Measurements from ENCODE around the gene LRRC3.

LRRC3 gene

DNA sequence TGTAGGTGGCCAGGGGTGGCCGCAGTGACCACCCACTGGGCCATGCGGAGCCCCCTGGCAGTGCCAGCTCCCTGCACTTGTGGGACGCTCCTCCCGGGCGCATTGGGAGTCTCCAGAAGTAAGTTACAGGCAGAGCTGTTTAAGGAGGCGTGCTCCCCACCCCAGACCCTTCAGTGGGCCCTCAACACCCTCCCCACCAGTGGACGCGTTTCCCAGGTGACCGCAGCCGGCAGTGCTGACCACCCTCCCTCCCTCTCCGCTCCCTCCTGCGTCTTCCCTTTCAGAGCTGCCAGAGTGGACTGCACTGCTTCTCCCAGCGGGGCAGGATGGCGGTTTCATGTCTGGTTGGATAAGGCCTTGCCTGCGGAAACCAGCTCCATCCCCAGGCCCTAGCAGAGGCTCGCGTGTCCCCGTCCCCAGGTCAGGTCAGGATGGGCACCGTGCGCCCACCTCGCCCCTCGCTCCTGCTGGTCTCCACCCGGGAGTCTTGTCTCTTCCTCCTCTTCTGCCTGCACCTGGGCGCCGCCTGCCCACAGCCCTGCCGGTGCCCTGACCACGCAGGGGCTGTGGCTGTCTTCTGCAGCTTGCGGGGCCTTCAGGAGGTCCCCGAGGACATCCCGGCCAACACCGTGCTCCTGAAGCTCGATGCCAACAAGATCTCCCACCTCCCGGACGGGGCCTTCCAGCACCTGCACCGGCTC is 1.1 kb downstream of the LRRC3 start:
- Histone ChIP-seq H3K27me3 (ENCODE audit: control insufficient read depth, insufficient read depth, low read length) (no peaks in the 10 kb centered on the region), H3K9ac (no peak overlapping the region), H3K36me3 (ENCODE audit: control insufficient read depth, insufficient read depth, low read length) (no peaks in the 10 kb centered on the region), H3K9me3 (ENCODE audit: control insufficient read depth, low read length) (no peaks in the 10 kb centered on the region), H3K4me2 (ENCODE audit: low read length) (peak overlapping the region; percentile 82), H3K4me3 (ENCODE audit: low read depth, low read length) (peak overlapping the region; percentile 46), H3K79me2 (no peaks in the 10 kb centered on the region), H3K4me1 (no peaks in the 10 kb centered on the region), H3K27ac (no peak overlapping the region), H2AFZ (no peak overlapping the region)
- TF ChIP-seq, protein P1, sequence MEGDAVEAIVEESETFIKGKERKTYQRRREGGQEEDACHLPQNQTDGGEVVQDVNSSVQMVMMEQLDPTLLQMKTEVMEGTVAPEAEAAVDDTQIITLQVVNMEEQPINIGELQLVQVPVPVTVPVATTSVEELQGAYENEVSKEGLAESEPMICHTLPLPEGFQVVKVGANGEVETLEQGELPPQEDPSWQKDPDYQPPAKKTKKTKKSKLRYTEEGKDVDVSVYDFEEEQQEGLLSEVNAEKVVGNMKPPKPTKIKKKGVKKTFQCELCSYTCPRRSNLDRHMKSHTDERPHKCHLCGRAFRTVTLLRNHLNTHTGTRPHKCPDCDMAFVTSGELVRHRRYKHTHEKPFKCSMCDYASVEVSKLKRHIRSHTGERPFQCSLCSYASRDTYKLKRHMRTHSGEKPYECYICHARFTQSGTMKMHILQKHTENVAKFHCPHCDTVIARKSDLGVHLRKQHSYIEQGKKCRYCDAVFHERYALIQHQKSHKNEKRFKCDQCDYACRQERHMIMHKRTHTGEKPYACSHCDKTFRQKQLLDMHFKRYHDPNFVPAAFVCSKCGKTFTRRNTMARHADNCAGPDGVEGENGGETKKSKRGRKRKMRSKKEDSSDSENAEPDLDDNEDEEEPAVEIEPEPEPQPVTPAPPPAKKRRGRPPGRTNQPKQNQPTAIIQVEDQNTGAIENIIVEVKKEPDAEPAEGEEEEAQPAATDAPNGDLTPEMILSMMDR (IDR thresholded peaks at IDR 0.05), result no peak

DNA sequence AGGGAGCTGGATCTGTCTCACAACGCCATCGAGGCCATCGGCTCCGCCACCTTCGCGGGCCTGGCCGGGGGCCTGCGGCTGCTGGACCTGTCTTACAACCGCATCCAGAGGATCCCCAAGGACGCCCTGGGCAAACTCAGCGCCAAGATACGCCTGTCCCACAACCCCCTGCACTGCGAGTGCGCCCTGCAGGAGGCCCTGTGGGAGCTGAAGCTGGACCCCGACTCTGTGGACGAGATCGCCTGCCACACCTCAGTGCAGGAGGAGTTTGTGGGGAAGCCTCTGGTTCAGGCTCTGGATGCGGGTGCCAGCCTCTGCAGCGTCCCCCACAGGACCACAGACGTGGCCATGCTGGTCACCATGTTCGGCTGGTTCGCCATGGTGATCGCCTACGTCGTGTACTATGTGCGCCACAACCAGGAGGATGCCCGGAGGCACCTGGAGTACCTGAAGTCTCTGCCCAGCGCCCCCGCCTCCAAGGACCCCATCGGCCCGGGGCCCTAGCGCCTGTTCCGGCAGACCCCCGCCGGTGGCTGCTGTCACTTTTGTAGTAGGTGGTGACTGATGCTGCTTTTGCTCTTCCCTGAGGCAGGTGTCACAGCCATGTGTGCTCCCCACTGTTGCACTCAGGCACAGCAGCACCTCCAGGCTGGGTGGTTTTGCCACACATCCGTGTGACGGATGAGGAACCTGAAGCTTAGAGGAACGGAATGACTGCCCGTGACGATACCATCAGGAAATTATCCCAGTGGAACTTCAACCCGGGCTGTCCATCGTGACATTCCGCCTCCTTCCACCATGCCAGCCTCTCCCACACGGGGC is 1.8 kb downstream of the LRRC3 start:
- H3K9me3 ChIP-seq (ENCODE audit: control insufficient read depth, low read length), result no peaks in the 10 kb centered on the region
- no peaks in the 10 kb centered on the region for H3K4me1 ChIP-seq
- no peak overlapping the region for H3K9ac ChIP-seq
- H3K36me3 ChIP-seq (ENCODE audit: control insufficient read depth, insufficient read depth, low read length), result no peaks in the 10 kb centered on the region
- H3K79me2 ChIP-seq, result no peaks in the 10 kb centered on the region
- no peak overlapping the region for H3K4me3 ChIP-seq (ENCODE audit: low read depth, low read length)
- H3K4me2 ChIP-seq (ENCODE audit: low read length), result no peak overlapping the region
- H3K27ac ChIP-seq, result no peak overlapping the region
- H2AFZ ChIP-seq, result no peak overlapping the region
- H3K27me3 ChIP-seq (ENCODE audit: control insufficient read depth, insufficient read depth, low read length), result no peaks in the 10 kb centered on the region
- TF ChIP-seq, protein P1 (IDR thresholded peaks at IDR 0.05), result no peak

DNA sequence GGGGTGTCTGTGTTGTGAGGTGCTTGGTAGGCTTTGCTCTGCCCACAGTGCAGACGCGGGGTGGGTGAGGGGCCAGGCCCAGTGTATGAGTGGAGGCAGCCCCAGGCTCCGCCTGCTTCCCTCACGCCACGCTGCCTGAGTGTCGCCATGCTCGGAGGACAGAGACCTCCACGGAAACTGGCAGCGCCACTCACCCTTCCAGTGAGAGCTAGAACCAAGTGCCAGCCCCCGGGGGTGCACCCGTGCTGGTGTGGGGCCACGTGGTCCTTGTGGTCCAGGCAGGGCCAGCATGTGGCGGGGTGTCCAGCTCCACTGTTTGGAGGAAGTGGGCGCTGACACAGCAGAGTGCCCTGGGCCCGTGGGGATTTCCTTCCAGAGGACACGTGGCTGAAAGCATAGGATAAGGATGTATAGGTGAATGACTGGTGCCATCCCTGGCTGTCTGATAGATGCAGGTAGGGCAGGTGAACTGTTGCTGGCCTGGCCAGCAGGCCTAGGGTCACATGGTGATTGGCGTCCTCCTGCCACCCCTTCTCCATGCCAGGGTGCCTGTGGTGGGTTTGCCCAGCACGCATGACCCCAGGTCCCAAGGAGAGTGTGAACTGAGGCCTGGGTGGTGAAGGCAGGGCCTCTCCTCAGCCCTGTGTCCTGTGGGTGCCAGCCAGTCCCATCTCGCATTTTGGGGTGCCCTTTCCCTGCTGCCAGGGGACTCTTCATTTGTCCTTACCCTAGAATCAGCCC is 3.8 kb downstream of the LRRC3 start:
- Histone ChIP-seq H3K27ac (no peak overlapping the region), H2AFZ (no peak overlapping the region), H3K4me2 (ENCODE audit: low read length) (no peak overlapping the region), H3K79me2 (no peaks in the 10 kb centered on the region), H3K4me1 (no peaks in the 10 kb centered on the region), H3K9ac (no peak overlapping the region), H3K36me3 (ENCODE audit: control insufficient read depth, insufficient read depth, low read length) (no peaks in the 10 kb centered on the region), H3K4me3 (ENCODE audit: low read depth, low read length) (no peak overlapping the region), H3K27me3 (ENCODE audit: control insufficient read depth, insufficient read depth, low read length) (no peaks in the 10 kb centered on the region), H3K9me3 (ENCODE audit: control insufficient read depth, low read length) (no peaks in the 10 kb centered on the region)
- TF ChIP-seq, protein P1 (IDR thresholded peaks at IDR 0.05), result no peak

DNA sequence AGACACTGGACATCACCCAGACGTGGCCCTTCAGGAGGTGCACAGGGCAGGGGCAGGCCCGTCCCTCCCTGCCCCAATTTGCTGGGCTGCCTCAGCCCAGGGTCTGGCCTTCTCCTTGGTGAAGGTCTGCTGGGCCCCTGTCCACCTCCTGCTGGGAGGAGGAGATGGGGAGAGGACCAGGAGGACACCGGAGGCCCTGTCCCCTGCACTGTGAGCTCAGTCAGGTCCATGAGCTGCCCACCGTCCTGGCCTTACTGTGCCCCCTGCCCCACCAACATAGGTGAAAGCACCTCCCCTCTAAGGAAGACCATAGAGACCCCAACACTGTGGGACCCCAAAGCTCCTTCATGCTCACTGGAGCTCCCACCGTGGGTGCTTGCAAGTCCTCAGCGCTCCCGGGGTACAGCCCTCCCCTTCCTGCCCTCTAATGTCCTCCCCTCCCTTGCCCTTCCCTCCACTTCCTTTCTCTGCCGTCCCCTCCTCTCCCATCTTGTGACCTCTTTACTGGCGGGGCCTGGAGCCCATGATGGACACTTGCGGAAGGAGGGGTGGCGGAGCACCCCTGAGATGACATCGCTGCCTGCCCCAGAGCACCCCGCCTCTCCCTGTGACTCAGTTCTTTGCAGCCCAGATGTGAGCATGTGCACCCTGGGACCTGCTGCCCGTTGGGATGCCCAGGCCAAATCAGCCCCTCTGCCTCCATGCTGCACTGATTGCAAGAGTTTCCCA is 4.6 kb downstream of the LRRC3 start:
- no peak overlapping the region for H3K4me3 ChIP-seq (ENCODE audit: low read depth, low read length)
- TF ChIP-seq, protein P1 (IDR thresholded peaks at IDR 0.05), result no peak
- no peaks in the 10 kb centered on the region for H3K9me3 ChIP-seq (ENCODE audit: control insufficient read depth, low read length)
- H3K27ac ChIP-seq, result no peak overlapping the region
- no peaks in the 10 kb centered on the region for H3K79me2 ChIP-seq
- H3K4me1 ChIP-seq, result no peaks in the 10 kb centered on the region
- H3K27me3 ChIP-seq (ENCODE audit: control insufficient read depth, insufficient read depth, low read length), result no peaks in the 10 kb centered on the region
- no peak overlapping the region for H3K9ac ChIP-seq
- no peaks in the 10 kb centered on the region for H3K36me3 ChIP-seq (ENCODE audit: control insufficient read depth, insufficient read depth, low read length)
- no peak overlapping the region for H3K4me2 ChIP-seq (ENCODE audit: low read length)
- H2AFZ ChIP-seq, result no peak overlapping the region

Data from parathyroid adenoma (tissue), 2 donors.